ENCODE results near the gene SAE1. TPM values are rescaled to one million over a fixed set of nuclear protein-coding genes. Genes with fewer than 3 reads are reported as not detected.

Gene SAE1
- total and polyA plus RNA-seq, 2 experiments from 2014 or later: 115 to 236 TPM

GRCh38 chr19:47107953-47108746 lies 22.5 kb upstream of the SAE1 start:
- Mint-ChIP-seq H3K4me1 (peaks cover 47% of the 10 kb centered on the region), H3K36me3 (ENCODE audit: low read depth) (peaks cover 58% of the 10 kb centered on the region)

GRCh38 chr19:47109177-47109540 lies 21.5 kb upstream of the SAE1 start:
- peaks cover 66% of the 10 kb centered on the region for H3K79me2 ChIP-seq (replicated peaks; ENCODE audit: insufficient read depth)
- H3F3A ChIP-seq (replicated peaks; ENCODE audit: low read depth): peaks cover 17% of the 10 kb centered on the region; the same call in 1 of the 2 replicates
- Mint-ChIP-seq H3K27me3 (ENCODE audit: insufficient read depth, low read depth, poor library complexity) (peaks cover 25% of the 10 kb centered on the region), H3K36me3 (ENCODE audit: low read depth) (peaks cover 58% of the 10 kb centered on the region), H3K9me3 (no peaks in the 10 kb centered on the region; the same call in 2 of the 3 replicates), H3K4me3 (peak overlapping the region; percentile 94), H3K4me1 (peaks cover 48% of the 10 kb centered on the region), H3K27ac (peak overlapping the region; percentile 99)
- H3K27ac ChIP-seq (ENCODE audit: low read depth): peak overlapping the region; percentile 96
- ATAC-seq: no peak
- no peak overlapping the region for H2AFZ ChIP-seq
- H3K4me1 ChIP-seq (ENCODE audit: insufficient read depth): peaks cover 31% of the 10 kb centered on the region
- H3K36me3 ChIP-seq (ENCODE audit: insufficient read depth): no peaks in the 10 kb centered on the region
- H4K20me1 ChIP-seq (replicated peaks; ENCODE audit: insufficient read depth): no peaks in the 10 kb centered on the region
- no peaks in the 10 kb centered on the region for H3K27me3 ChIP-seq (ENCODE audit: insufficient read depth)
- H3K4me2 ChIP-seq: peak overlapping the region; percentile 93
- H3K4me3 ChIP-seq: peak overlapping the region; percentile 92
- no peak for DNase-seq (ENCODE audit: low spot score)
- H3K9me2 ChIP-seq (ENCODE audit: insufficient read depth): no peaks in the 10 kb centered on the region
- TF ChIP-seq NANOG (IDR thresholded peaks at IDR 0.05; ENCODE audit: borderline replicate concordance): peak; percentile 75
- TF ChIP-seq STAT1 (IDR thresholded peaks at IDR 0.05; ENCODE audit: unreplicated experiment): no peak
- TF ChIP-seq REST (IDR thresholded peaks at IDR 0.05; ENCODE audit: unreplicated experiment): no peak
- TF ChIP-seq ZNF462 (CRISPR knock-in tag; IDR thresholded peaks at IDR 0.05): no peak

More at GRCh38 chr19:47107953-47108746, 22.5 kb upstream of the SAE1 start:
- no peak for TF ChIP-seq ZNF114 (CRISPR knock-in tag; IDR thresholded peaks at IDR 0.05)
- no peak for TF ChIP-seq CTCF (conservative IDR thresholded peaks at IDR 0.05; ENCODE audit: low read depth in 2 of 2)
- TF ChIP-seq POLR2AphosphoS5 (IDR thresholded peaks at IDR 0.05; ENCODE audit: low read depth): 0 out of 2 replicates have a peak, but pooled peaks have one; percentile 4
- Histone ChIP-seq H2AFZ (no peak overlapping the region), H3K9me2 (ENCODE audit: insufficient read depth) (no peaks in the 10 kb centered on the region), H3K36me3 (ENCODE audit: insufficient read depth) (no peaks in the 10 kb centered on the region), H3K4me2 (peak overlapping the region; percentile 93), H3F3A (replicated peaks; ENCODE audit: low read depth) (peaks cover 17% of the 10 kb centered on the region; the same call in 1 of the 2 replicates), H3K27ac (ENCODE audit: low read depth) (peak overlapping the region; percentile 96), H3K79me2 (replicated peaks; ENCODE audit: insufficient read depth) (peaks cover 76% of the 10 kb centered on the region), H4K20me1 (replicated peaks; ENCODE audit: insufficient read depth) (no peaks in the 10 kb centered on the region), H3K4me3 (peak overlapping the region; percentile 92), H3K4me1 (ENCODE audit: insufficient read depth) (peaks cover 31% of the 10 kb centered on the region), H3K27me3 (ENCODE audit: insufficient read depth) (no peaks in the 10 kb centered on the region)
- no peaks in the 10 kb centered on the region; the same call in 2 of the 3 replicates for H3K9me3 Mint-ChIP-seq
- H3K4me3 Mint-ChIP-seq: peak overlapping the region; percentile 94
- H3K27me3 Mint-ChIP-seq (ENCODE audit: insufficient read depth, low read depth, poor library complexity): peaks cover 20% of the 10 kb centered on the region
- H3K27ac Mint-ChIP-seq: peak overlapping the region; percentile 99
- DNase-seq (ENCODE audit: low spot score) (no peak), ATAC-seq (no peak)

Measured in GM23338 (cell line).